ENCODE measurements around the gene OBSCN.
A peak's percentile ranks its signal among the peaks of the same experiment; 100 is the strongest.

Gene OBSCN

DNA sequence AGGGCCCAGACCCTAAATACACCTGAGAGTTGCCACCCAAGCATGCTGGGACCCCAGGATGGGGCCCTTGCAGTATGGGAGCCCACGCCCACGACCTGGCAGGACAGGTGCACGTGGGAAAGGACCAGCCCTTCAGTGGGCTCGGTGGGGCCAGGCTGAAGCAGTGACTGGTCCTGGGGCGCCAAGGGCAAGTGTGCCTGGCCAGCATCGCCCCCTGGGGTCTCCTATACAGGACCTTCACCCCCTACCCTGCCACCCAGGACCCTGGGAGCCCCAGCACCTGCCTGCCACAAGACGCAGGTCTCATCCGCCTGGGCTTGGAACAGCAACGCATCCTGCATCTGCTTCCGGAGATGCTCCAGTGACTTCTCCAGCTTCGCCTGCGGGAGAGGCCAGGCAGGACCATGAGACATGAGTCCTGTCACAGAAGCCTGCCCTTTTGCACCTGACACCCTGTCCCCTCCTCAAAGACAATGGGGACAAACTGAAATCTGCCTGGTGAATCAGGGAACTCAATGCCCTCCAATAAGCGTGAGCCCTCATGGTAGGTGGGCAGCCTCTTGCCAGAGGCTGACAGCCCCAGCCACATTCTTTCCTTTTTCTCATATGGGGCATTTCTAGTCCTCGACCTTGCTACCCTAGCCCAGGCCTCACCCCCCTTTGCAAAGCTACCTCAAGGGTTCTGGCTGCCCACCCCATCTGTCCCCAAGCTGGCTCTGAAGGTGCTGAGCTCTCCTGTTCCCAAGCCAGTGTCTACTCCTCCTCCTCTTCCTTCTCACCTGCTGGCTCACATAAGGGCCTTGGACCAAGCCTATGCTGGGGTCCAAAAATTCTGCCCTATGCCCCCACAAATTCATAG lies 194.2 kb downstream of the OBSCN start:
- TF ChIP-seq, protein P1, sequence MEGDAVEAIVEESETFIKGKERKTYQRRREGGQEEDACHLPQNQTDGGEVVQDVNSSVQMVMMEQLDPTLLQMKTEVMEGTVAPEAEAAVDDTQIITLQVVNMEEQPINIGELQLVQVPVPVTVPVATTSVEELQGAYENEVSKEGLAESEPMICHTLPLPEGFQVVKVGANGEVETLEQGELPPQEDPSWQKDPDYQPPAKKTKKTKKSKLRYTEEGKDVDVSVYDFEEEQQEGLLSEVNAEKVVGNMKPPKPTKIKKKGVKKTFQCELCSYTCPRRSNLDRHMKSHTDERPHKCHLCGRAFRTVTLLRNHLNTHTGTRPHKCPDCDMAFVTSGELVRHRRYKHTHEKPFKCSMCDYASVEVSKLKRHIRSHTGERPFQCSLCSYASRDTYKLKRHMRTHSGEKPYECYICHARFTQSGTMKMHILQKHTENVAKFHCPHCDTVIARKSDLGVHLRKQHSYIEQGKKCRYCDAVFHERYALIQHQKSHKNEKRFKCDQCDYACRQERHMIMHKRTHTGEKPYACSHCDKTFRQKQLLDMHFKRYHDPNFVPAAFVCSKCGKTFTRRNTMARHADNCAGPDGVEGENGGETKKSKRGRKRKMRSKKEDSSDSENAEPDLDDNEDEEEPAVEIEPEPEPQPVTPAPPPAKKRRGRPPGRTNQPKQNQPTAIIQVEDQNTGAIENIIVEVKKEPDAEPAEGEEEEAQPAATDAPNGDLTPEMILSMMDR (IDR thresholded peaks at IDR 0.05; ENCODE audit: control insufficient read depth, extremely low read depth, insufficient read depth) = no peak
- DNase-seq (ENCODE audit: low read depth) = no peak
- no peak overlapping the region for H3K4me3 ChIP-seq (ENCODE audit: low read depth, low read length)

- no peak for DNase-seq (ENCODE audit: low read depth)
- no peak overlapping the region for H3K4me3 ChIP-seq (ENCODE audit: low read depth, low read length)
- TF ChIP-seq, protein P1 (IDR thresholded peaks at IDR 0.05; ENCODE audit: control insufficient read depth, extremely low read depth, insufficient read depth) = no peak
Observed at GRCh38 chr1:228402641-228403025, 194.8 kb downstream of the OBSCN start.

DNA sequence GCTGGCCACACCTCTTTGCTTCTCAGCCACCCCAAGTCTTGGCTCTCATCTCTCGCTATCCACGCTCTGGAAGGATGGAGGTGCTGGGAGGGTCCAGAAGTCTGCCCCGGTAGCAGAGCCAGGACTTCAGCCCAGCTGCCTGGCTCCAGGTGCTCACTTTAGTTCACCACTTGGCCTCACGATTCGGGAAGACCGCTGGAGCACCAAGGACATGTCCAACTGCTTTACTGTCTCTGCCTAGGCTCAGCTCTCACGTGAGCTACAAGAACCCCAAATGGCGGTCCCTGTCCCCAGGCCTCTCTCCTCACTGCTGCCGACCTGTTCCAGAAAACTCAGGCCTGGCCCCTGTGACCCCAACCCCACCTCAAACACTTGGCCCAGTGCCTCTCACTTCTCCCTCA lies 195.4 kb downstream of the OBSCN start:
- TF ChIP-seq, protein P1 (IDR thresholded peaks at IDR 0.05; ENCODE audit: control insufficient read depth, extremely low read depth, insufficient read depth) = no peak
- no peak overlapping the region for H3K4me3 ChIP-seq (ENCODE audit: low read depth, low read length)
- no peak for DNase-seq (ENCODE audit: low read depth)

DNA sequence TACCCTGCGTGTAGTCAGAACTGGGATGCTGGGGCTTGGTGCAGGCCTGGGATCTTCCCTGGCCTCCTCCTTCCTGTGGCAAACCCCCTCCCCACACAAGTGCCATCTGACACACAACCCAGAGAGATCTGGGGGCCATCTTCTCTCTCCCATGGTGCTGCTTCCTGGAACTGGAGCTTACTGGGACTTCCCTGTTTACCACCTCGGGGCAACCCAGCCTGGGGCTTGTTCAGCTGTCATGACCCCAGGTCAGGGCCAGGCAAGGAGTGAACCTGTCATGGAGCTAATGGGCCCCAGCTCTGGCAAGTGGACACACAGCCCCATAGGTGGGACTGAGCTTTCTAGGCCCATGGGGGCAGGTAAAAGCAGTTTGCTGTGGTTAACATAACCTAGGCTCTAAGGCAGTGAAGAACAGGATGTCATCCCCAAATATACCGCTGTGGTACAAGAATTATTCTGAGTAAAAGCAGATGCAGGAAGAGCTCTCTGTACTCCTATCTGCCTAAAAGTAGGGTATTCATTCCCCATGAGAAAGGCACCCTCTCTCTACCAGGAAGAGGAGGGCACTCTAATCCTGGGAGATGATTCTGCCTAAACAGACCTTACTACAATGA lies 196.4 kb downstream of the OBSCN start:
- H3K4me3 ChIP-seq (ENCODE audit: low read depth, low read length) = peak overlapping the region; percentile 69
- TF ChIP-seq, protein P1 (IDR thresholded peaks at IDR 0.05; ENCODE audit: control insufficient read depth, extremely low read depth, insufficient read depth) = no peak
- DNase-seq (ENCODE audit: low read depth) = no peak

DNA sequence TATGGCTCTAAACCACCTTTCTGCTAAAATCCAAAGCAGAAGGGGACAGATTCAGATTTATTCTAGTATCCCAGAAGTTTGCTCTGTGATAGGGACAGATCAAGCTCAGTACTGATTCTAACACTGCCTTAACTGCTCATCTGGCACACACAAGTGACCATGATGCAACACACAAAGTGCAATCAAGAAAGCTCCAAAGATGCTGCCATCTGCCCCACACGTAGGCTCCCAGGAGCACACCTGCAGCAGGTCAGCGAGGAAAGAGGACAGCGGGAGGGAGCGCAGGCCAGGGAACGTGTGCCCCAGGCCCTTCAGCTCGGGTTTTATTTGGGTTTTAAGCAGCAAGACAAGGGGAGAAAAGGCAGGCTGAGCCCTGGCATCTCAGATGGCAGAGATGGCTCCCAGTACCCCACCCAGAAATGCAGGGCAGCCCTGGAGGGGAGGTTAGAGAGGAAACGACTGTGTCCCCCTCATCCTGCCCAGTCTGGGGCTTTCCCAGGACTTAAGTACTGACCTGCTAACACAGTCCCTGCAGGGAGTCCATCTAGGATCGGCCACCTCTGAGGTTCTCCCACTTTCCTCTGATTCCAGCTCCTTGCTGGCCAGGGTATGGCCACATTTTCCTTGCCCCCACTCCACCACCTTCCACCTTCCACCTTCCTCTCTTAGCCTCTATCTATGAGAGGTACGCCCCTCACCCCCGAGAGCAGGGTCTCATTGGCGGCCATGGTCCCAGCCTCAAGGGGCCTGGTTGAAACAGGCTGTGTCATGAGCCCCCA lies 197.5 kb downstream of the OBSCN start:
- TF ChIP-seq, protein P1 (IDR thresholded peaks at IDR 0.05; ENCODE audit: control insufficient read depth, extremely low read depth, insufficient read depth) = no peak
- DNase-seq (ENCODE audit: low read depth) = no peak
- H3K4me3 ChIP-seq (ENCODE audit: low read depth, low read length) = peak overlapping the region; percentile 69

- peak overlapping the region; percentile 69 for H3K4me3 ChIP-seq (ENCODE audit: low read depth, low read length)
- DNase-seq (ENCODE audit: low read depth) = no peak
- TF ChIP-seq, protein P1 (IDR thresholded peaks at IDR 0.05; ENCODE audit: control insufficient read depth, extremely low read depth, insufficient read depth) = no peak
Observed at GRCh38 chr1:228405979-228406228, 198.1 kb downstream of the OBSCN start.

Data from LNCaP clone FGC (cell line).